HCT116 (cell line): ENCODE results near the gene NECTIN4. TPM values are rescaled to one million over a fixed set of nuclear protein-coding genes. Genes with fewer than 3 reads are reported as not detected.
"Not testable (repeated sequence)": the region's sequence is repeated elsewhere in the genome, so short reads cannot be mapped to it uniquely, and the experiment has no call there.

Experiments used
- ATAC-seq: fragments of 200-7000 bp; cut with Tn5 transposase; 2 replicates; pipeline ENCODE4 v1.9.1; 2020; ENCODE audit warnings: mild to moderate bottlenecking, moderate library complexity
- BruUV-seq: library from RNA; stranded (reverse); fragments of 400-500 nt; replicated peaks from 2 replicates; lab custom pipeline; 2021; lab: Mats Ljungman, UMichigan
- CTCF ChIA-PET: fragments of 300-600 bp; sonication (Branson Sonifier 250); formaldehyde crosslinking; loops from one replicate; lab custom pipeline; 2021; ENCODE audit warnings: antibody characterized with exemption; lab: Charles Lee
- POLR2A ChIA-PET: fragments of 300-600, 350-600 bp; sonication (Branson Sonifier 250); formaldehyde crosslinking; loops from one replicate; lab custom pipeline; 2021; ENCODE audit warnings: antibody characterized with exemption; lab: Charles Lee
- RAD21 ChIA-PET, 2 experiments: fragments of 300-600 bp; sonication (Branson Sonifier 250); formaldehyde crosslinking; loops; one replicate each; lab custom pipeline; 2023; ENCODE audit warnings: low total read pairs in 2 of 2; ENCODE audit not compliant: uncharacterized antibody in 2 of 2, unreplicated experiment in 2 of 2, low non-redundant PET in 1 of 2; lab: Charles Lee
- DNase-seq: peaks from one replicate; pipeline ENCODE4 v3.0.0-alpha.2; 2010; ENCODE audit warnings: low read depth, low spot score
- H2AFZ ChIP-seq: fragments of 200-600 bp; shearing (Covaris generic), sonication (generic); 2 replicates; pipeline ENCODE4 v1.6.1; 2017; ENCODE audit warnings: low read depth, mixed run types, mixed read lengths, antibody characterized with exemption, low read length; ENCODE audit not compliant: poor library complexity, severe bottlenecking
- H3K27ac ChIP-seq: 2 replicates; pipeline ENCODE4 v1.5.1; 2012; ENCODE audit warnings: low read depth, low read length
- H3K27me3 ChIP-seq: fragments of 200-600 bp; sonication (generic); 2 replicates; pipeline ENCODE4 v1.6.1; 2016; ENCODE audit warnings: mixed run types, low read length, mixed read lengths; ENCODE audit not compliant: insufficient read depth
- H3K36me3 ChIP-seq, 2 experiments: fragments of 200-500 bp in 1 of 2; fragments of 200-600 bp in 1 of 2; sonication (Bioruptor generic) in 1 of 2; sonication (generic) in 1 of 2; 2 replicates each; pipeline versions ENCODE4 v1.5.1 to v1.6.1; 2014 to 2016; ENCODE audit warnings: low read length in 2 of 2, inconsistent platforms in 1 of 2, mixed read lengths in 1 of 2, mixed run types in 1 of 2; ENCODE audit not compliant: insufficient read depth in 2 of 2, control insufficient read depth in 1 of 2
- H3K4me1 ChIP-seq, 2 experiments: fragments of 200-600 bp in 1 of 2; sonication (generic) in 1 of 2; 2 replicates each; pipeline versions ENCODE4 v1.5.1 to v1.6.1; 2012 to 2017; ENCODE audit warnings: low read length in 2 of 2, inconsistent platforms in 1 of 2, mild to moderate bottlenecking in 1 of 2, mixed read lengths in 1 of 2, mixed run types in 1 of 2, moderate library complexity in 1 of 2; ENCODE audit not compliant: insufficient read depth in 2 of 2, control insufficient read depth in 1 of 2
- H3K4me2 ChIP-seq: fragments of 200-600 bp; sonication (generic); 2 replicates; pipeline ENCODE4 v1.6.1; 2017; ENCODE audit warnings: mixed run types, low read length, mixed read lengths
- H3K4me3 ChIP-seq, 2 experiments: fragments of 200-600 bp in 1 of 2; sonication (generic) in 1 of 2; replicated peaks in 1 of 2; 2 replicates each; pipeline ENCODE4 v1.5.1; 2011 to 2016; ENCODE audit warnings: low read length in 2 of 2, control low read depth in 1 of 2, low read depth in 1 of 2, mild to moderate bottlenecking in 1 of 2, mixed read lengths in 1 of 2, mixed run types in 1 of 2
- H3K79me2 ChIP-seq: fragments of 200-600 bp; sonication (generic); 2 replicates; pipeline ENCODE4 v1.6.1; 2017; ENCODE audit warnings: mild to moderate bottlenecking, mixed run types, low read length, moderate library complexity, mixed read lengths; ENCODE audit not compliant: insufficient read depth
- H3K9ac ChIP-seq: fragments of 200-600 bp; sonication (generic); 2 replicates; pipeline ENCODE4 v1.6.1; 2016; ENCODE audit warnings: low read length, mixed read lengths
- H3K9me2 ChIP-seq: fragments of 200-600 bp; sonication (generic), shearing (Covaris generic); 2 replicates; pipeline ENCODE4 v1.6.1; 2017; ENCODE audit warnings: mixed run types, mild to moderate bottlenecking, moderate library complexity; ENCODE audit not compliant: insufficient read depth
- H3K9me3 ChIP-seq, 2 experiments: fragments of 200-500 bp in 1 of 2; fragments of 200-600 bp in 1 of 2; sonication (Bioruptor generic) in 1 of 2; sonication (generic) in 1 of 2; 2 replicates each; pipeline ENCODE4 v1.6.1; 2014 to 2017; ENCODE audit warnings: low read length in 2 of 2, mixed read lengths in 2 of 2, inconsistent platforms in 1 of 2, low read depth in 1 of 2, mild to moderate bottlenecking in 1 of 2, mixed run types in 1 of 2, moderate library complexity in 1 of 2; ENCODE audit not compliant: control insufficient read depth in 1 of 2, insufficient read depth in 1 of 2
- H4K20me1 ChIP-seq: fragments of 200-600 bp; sonication (generic), shearing (Covaris generic); 2 replicates; pipeline ENCODE4 v1.6.1; 2017; ENCODE audit warnings: mixed run types, mild to moderate bottlenecking, moderate library complexity; ENCODE audit not compliant: insufficient read depth
- CEBPB ChIP-seq: IDR thresholded peaks from 2 replicates; pipeline ENCODE4 v1.6.1; 2012; ENCODE audit warnings: low read depth
- ELF1 ChIP-seq: IDR thresholded peaks from 2 replicates; pipeline ENCODE4 v1.6.1; 2012; ENCODE audit warnings: low read depth, borderline replicate concordance
- EZH2 ChIP-seq: fragments of 200-600 bp; sonication (generic); IDR thresholded peaks from 2 replicates; pipeline ENCODE4 v1.6.1; 2017; ENCODE audit warnings: antibody characterized with exemption, mixed run types
- EZH2phosphoT487 ChIP-seq: fragments of 200-600 bp; IDR thresholded peaks from 2 replicates; pipeline ENCODE4 v1.6.1; 2018; ENCODE audit warnings: antibody characterized with exemption, borderline replicate concordance
- FOSL1 ChIP-seq: IDR thresholded peaks from 2 replicates; pipeline ENCODE4 v1.6.1; 2012; ENCODE audit warnings: low read depth
- JUND ChIP-seq: IDR thresholded peaks from 2 replicates; pipeline ENCODE4 v1.6.1; 2012
- POLR2A ChIP-seq: IDR thresholded peaks from 2 replicates; pipeline ENCODE4 v1.7.0; 2011; ENCODE audit warnings: borderline replicate concordance; ENCODE audit not compliant: insufficient read depth, insufficient read length; ENCODE audit errors: extremely low read depth
- POLR2AphosphoS5 ChIP-seq: IDR thresholded peaks from 2 replicates; pipeline ENCODE4 v1.6.1; 2011; ENCODE audit warnings: mild to moderate bottlenecking, low read depth, low read length, moderate library complexity
- SP1 ChIP-seq: IDR thresholded peaks from 2 replicates; pipeline ENCODE4 v1.6.1; 2012; ENCODE audit warnings: low read depth
- SRF ChIP-seq: IDR thresholded peaks from 2 replicates; pipeline ENCODE4 v1.6.1; 2012; ENCODE audit warnings: low read depth
- TCF7L2 ChIP-seq: IDR thresholded peaks from 2 replicates; pipeline ENCODE4 v1.7.0; 2011; ENCODE audit warnings: borderline replicate concordance, inconsistent platforms; ENCODE audit not compliant: insufficient read depth, insufficient read length; ENCODE audit errors: extremely low read depth
- YY1 ChIP-seq: IDR thresholded peaks from 2 replicates; pipeline ENCODE4 v1.6.1; 2011; ENCODE audit warnings: low read length, low read depth, moderate library complexity, mild to moderate bottlenecking; ENCODE audit not compliant: insufficient replicate concordance; ENCODE audit errors: extremely low read depth
- intact Hi-C: fragments of 100-400 bp; cut with micrococcal nuclease; formaldehyde crosslinking; loops from 2 replicates; pipeline ENCODE4 v1.10.0; 2022
- total RNA-seq: library from RNA; stranded (reverse); gene quantifications from one replicate; pipeline ENCODE4 v1.2.1, GENCODE V29; 2021; ENCODE audit not compliant: unreplicated experiment
- TF ChIP-seq, protein P1 (sequence below), 3 experiments: fragments of 200-600 bp in 1 of 3; sonication (generic) in 1 of 3; IDR thresholded peaks in 2 of 3; conservative IDR thresholded peaks in 1 of 3; 2 replicates each; pipeline ENCODE4 v1.5.1; 2012 to 2017; ENCODE audit warnings: low read depth in 2 of 3, low read length in 2 of 3, antibody characterized with exemption in 1 of 3, borderline replicate concordance in 1 of 3, control low read depth in 1 of 3, mild to moderate bottlenecking in 1 of 3, mixed read lengths in 1 of 3, mixed run types in 1 of 3, moderate library complexity in 1 of 3; ENCODE audit not compliant: insufficient read depth in 1 of 3
- TF ChIP-seq, protein P2 (sequence below): IDR thresholded peaks from 2 replicates; pipeline ENCODE4 v1.6.1; 2011; ENCODE audit warnings: mild to moderate bottlenecking, low read length, moderate library complexity; ENCODE audit not compliant: insufficient replicate concordance; ENCODE audit errors: extremely low read depth
- TF ChIP-seq, protein P3 (sequence below): IDR thresholded peaks from 2 replicates; pipeline ENCODE4 v1.6.1; 2012; ENCODE audit warnings: low read depth

NECTIN4 gene
- total RNA-seq, 1 experiment from 2014 or later, result 3.3 TPM

DNA sequence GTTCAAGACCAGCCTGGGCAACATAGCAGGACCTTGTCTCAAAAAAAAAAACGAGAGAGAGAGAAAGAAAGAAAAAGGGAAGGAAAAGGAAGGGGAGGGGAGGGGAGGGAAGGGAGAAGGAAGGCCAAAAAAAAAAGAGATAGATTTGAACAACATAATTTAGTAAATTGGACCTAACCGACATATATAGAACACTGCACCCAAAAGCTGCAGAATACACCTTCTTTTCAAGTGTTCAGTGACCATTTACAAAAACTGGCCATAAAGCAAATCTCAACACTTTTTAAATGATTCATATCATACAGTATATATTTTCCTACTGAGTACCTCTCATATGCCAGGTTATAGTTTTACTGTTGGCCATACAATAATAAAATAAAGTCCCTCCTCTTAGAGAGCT is 57.5 kb downstream of the NECTIN4 start:
- RAD21 ChIA-PET, result no interaction called here
- Histone ChIP-seq H3K27ac (no peak overlapping the region), H3K79me2 (peaks cover 33% of the 10 kb centered on the region), H3K36me3 (no peaks in the 10 kb centered on the region), H3K9ac (no peak overlapping the region), H3K4me2 (no peak overlapping the region), H2AFZ (no peak overlapping the region), H4K20me1 (no peaks in the 10 kb centered on the region), H3K4me3 (no peak overlapping the region), H3K4me1 (peaks cover 14 to 31% of the 10 kb centered on the region in 2 experiments), H3K9me3 (no peaks in the 10 kb centered on the region)
- intact Hi-C loops, result no loop called here
- POLR2A ChIA-PET, result interaction anchor here (3.2 kb wide), 1 partner anchor 10 kb away, joined by 18 read pairs; the partner anchor contains the start of gene F11R
- no TSS peak for BruUV-seq
- DNase-seq, result no peak
- ATAC-seq, result no peak
- CTCF ChIA-PET, result interaction anchor here (1.0 kb wide), 1 partner anchor 11 kb away, joined by 3 read pairs; the partner anchor contains the start of gene F11R
- no peak for TF ChIP-seq FOSL1
- no peak for TF ChIP-seq ELF1
- TF ChIP-seq, protein P1, sequence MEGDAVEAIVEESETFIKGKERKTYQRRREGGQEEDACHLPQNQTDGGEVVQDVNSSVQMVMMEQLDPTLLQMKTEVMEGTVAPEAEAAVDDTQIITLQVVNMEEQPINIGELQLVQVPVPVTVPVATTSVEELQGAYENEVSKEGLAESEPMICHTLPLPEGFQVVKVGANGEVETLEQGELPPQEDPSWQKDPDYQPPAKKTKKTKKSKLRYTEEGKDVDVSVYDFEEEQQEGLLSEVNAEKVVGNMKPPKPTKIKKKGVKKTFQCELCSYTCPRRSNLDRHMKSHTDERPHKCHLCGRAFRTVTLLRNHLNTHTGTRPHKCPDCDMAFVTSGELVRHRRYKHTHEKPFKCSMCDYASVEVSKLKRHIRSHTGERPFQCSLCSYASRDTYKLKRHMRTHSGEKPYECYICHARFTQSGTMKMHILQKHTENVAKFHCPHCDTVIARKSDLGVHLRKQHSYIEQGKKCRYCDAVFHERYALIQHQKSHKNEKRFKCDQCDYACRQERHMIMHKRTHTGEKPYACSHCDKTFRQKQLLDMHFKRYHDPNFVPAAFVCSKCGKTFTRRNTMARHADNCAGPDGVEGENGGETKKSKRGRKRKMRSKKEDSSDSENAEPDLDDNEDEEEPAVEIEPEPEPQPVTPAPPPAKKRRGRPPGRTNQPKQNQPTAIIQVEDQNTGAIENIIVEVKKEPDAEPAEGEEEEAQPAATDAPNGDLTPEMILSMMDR (IDR thresholded peaks at IDR 0.05 in 2 of 3, conservative IDR thresholded peaks at IDR 0.05 in 1 of 3; ENCODE audit: borderline replicate concordance in 1 of 3, insufficient read depth in 1 of 3, low read depth in 2 of 3, low read length in 2 of 3), result no peak
- no peak for TF ChIP-seq JUND
- no peak for TF ChIP-seq POLR2AphosphoS5
- no peak for TF ChIP-seq POLR2A
- TF ChIP-seq, protein P2, sequence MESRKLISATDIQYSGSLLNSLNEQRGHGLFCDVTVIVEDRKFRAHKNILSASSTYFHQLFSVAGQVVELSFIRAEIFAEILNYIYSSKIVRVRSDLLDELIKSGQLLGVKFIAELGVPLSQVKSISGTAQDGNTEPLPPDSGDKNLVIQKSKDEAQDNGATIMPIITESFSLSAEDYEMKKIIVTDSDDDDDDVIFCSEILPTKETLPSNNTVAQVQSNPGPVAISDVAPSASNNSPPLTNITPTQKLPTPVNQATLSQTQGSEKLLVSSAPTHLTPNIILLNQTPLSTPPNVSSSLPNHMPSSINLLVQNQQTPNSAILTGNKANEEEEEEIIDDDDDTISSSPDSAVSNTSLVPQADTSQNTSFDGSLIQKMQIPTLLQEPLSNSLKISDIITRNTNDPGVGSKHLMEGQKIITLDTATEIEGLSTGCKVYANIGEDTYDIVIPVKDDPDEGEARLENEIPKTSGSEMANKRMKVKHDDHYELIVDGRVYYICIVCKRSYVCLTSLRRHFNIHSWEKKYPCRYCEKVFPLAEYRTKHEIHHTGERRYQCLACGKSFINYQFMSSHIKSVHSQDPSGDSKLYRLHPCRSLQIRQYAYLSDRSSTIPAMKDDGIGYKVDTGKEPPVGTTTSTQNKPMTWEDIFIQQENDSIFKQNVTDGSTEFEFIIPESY, result no peak
- no peak for TF ChIP-seq SRF
- no peak for TF ChIP-seq EZH2phosphoT487
- TF ChIP-seq EZH2, result no peak
- TF ChIP-seq YY1, result no peak
- no peak for TF ChIP-seq SP1
- no peak for TF ChIP-seq CEBPB
- no peak for TF ChIP-seq TCF7L2
- TF ChIP-seq, protein P3, sequence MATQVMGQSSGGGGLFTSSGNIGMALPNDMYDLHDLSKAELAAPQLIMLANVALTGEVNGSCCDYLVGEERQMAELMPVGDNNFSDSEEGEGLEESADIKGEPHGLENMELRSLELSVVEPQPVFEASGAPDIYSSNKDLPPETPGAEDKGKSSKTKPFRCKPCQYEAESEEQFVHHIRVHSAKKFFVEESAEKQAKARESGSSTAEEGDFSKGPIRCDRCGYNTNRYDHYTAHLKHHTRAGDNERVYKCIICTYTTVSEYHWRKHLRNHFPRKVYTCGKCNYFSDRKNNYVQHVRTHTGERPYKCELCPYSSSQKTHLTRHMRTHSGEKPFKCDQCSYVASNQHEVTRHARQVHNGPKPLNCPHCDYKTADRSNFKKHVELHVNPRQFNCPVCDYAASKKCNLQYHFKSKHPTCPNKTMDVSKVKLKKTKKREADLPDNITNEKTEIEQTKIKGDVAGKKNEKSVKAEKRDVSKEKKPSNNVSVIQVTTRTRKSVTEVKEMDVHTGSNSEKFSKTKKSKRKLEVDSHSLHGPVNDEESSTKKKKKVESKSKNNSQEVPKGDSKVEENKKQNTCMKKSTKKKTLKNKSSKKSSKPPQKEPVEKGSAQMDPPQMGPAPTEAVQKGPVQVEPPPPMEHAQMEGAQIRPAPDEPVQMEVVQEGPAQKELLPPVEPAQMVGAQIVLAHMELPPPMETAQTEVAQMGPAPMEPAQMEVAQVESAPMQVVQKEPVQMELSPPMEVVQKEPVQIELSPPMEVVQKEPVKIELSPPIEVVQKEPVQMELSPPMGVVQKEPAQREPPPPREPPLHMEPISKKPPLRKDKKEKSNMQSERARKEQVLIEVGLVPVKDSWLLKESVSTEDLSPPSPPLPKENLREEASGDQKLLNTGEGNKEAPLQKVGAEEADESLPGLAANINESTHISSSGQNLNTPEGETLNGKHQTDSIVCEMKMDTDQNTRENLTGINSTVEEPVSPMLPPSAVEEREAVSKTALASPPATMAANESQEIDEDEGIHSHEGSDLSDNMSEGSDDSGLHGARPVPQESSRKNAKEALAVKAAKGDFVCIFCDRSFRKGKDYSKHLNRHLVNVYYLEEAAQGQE, result no peak
- TF ChIP-seq, all 23 proteins: peak for 0
- no peaks in the 10 kb centered on the region for H3K9me2 ChIP-seq
- H3K27me3 ChIP-seq, result no peaks in the 10 kb centered on the region

DNA sequence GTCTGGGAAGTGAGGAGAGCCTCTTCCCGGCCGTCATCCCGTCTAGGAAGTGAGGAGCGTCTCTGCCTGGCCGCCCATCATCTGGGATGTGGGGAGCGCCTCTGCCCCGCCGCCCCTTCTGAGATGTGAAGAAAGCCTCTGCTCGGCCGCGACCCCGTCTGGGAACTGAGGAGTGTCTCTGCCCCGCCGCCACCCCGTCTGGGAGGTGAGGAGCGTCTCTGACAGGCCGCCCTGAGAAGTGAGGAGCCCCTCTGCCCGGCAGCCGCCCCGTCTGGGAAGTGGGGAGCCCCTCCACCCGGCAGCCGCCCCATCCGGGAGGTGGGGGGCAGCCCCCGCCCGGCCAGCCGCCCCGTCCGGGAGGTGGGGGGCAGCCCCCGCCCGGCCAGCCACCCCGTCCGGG is 59.9 kb downstream of the NECTIN4 start:
- Histone ChIP-seq H3K79me2 (peaks cover 22% of the 10 kb centered on the region), H3K4me1 (peaks cover 14 to 35% of the 10 kb centered on the region in 2 experiments)
- H3K9ac ChIP-seq, ATAC-seq, H3K4me2 ChIP-seq, CTCF ChIA-PET, H3K27me3 ChIP-seq, H4K20me1 ChIP-seq, H2AFZ ChIP-seq, H3K4me3 ChIP-seq, H3K27ac ChIP-seq, POLR2A ChIA-PET, H3K9me3 ChIP-seq, BruUV-seq, intact Hi-C loops, H3K36me3 ChIP-seq, H3K9me2 ChIP-seq, DNase-seq, RAD21 ChIA-PET: not testable (repeated sequence)
